Caki2 (cell line): Measurements from ENCODE around the gene GNPTG. TPM values are rescaled to one million over a fixed set of nuclear protein-coding genes. Genes with fewer than 3 reads are reported as not detected.

Experiments
- DNase-seq: peaks from one replicate; pipeline ENCODE4 v3.0.0-alpha.2; 2015; ENCODE audit warnings: low read depth
- in situ Hi-C: cut with HindIII; loops from 2 replicates; pipeline ENCODE4 v1.10.0; 2016; ENCODE audit warnings: low sequenced_read_pairs, low pct_unique_long_range_greater_than_20kb, mixed read lengths
- total RNA-seq: library from RNA; depleted of rRNA; stranded (reverse); fragments of >200 nt; shearing (Covaris generic); gene quantifications from 2 replicates; pipeline ENCODE4 v1.2.3, GENCODE V29; 2014; ENCODE audit warnings: low replicate concordance; rRNA removed

Gene GNPTG
- total RNA-seq, result 81.0 and 93.5 TPM in 2 replicates

GRCh38 chr16:1351582-1352362 lies at the start of gene GNPTG, which contains the start of gene TSR3:
TSS of gene GNPTG (plus strand) at chr16:1351931. CDS start at chr16:1351966, 35 bp downstream.
TSS of gene TSR3 (minus strand) at chr16:1351878. CDS start at chr16:1351804, 74 bp downstream.
- in situ Hi-C loops, result no loop called here
- DNase-seq, result peak; percentile 83

GRCh38 chr16:1305823-1306222 lies 45.9 kb upstream of the GNPTG start:
- DNase-seq, result no peak
- in situ Hi-C loops, result no loop called here

- in situ Hi-C loops, result no loop called here
- no peak for DNase-seq
Observed at GRCh38 chr16:1306334-1306733, 45.4 kb upstream of the GNPTG start.

GRCh38 chr16:1308036-1308976 lies 43.4 kb upstream of the GNPTG start:
- in situ Hi-C loops, result no loop called here
- peak; percentile 83 for DNase-seq

GRCh38 chr16:1308977-1309885 lies 42.5 kb upstream of the GNPTG start, which contains the start of gene UBE2I:
TSS of gene UBE2I (plus strand) at chr16:1309636. CDS start at chr16:1314031, 4,395 bp downstream.
- in situ Hi-C loops, result no loop called here
- peak; percentile 99 for DNase-seq

- in situ Hi-C loops, result no loop called here
- no peak for DNase-seq
Observed at GRCh38 chr16:1309888-1310831, 41.6 kb upstream of the GNPTG start.

GRCh38 chr16:1310832-1311200 lies 40.9 kb upstream of the GNPTG start:
- no peak for DNase-seq

GRCh38 chr16:1311212-1311737 lies 40.5 kb upstream of the GNPTG start:
- no peak for DNase-seq
- in situ Hi-C loops, result no loop called here

More at GRCh38 chr16:1310832-1311200, 40.9 kb upstream of the GNPTG start:
- in situ Hi-C loops, result no loop called here

GRCh38 chr16:1311738-1312466 lies 39.8 kb upstream of the GNPTG start:
- in situ Hi-C loops, result no loop called here
- DNase-seq, result no peak

- DNase-seq, result no peak
- in situ Hi-C loops, result no loop called here
Observed at GRCh38 chr16:1312467-1312816, 39.3 kb upstream of the GNPTG start.

GRCh38 chr16:1312903-1313302 lies 38.8 kb upstream of the GNPTG start:
- no peak for DNase-seq
- in situ Hi-C loops, result no loop called here

- in situ Hi-C loops, result no loop called here
Observed at GRCh38 chr16:1313721-1314369, 37.9 kb upstream of the GNPTG start.

GRCh38 chr16:1314399-1315068 lies 37.2 kb upstream of the GNPTG start:
- DNase-seq, result no peak
- in situ Hi-C loops, result no loop called here

More at GRCh38 chr16:1313721-1314369, 37.9 kb upstream of the GNPTG start:
- no peak for DNase-seq

GRCh38 chr16:1315081-1316032 lies 36.4 kb upstream of the GNPTG start:
- no peak for DNase-seq
- in situ Hi-C loops, result no loop called here
